ENCODE data around the gene FBXO42.
"Not testable (repeated sequence)": the region's sequence is repeated elsewhere in the genome, so short reads cannot be mapped to it uniquely, and the experiment has no call there.

Gene FBXO42

GRCh38 chr1:16248007-16248436 lies 104.3 kb downstream of the FBXO42 start:
- DNase-seq (ENCODE audit: insufficient read length, low spot score) (no peak), FAIRE-seq (no peak)
- TF ChIP-seq POU2F2 (IDR thresholded peaks at IDR 0.05; ENCODE audit: low read depth, low read length) = no peak
- TF ChIP-seq PAX5 (IDR thresholded peaks at IDR 0.05; ENCODE audit: insufficient read depth, low read length, severe bottlenecking) = no peak
- TF ChIP-seq TAF1 (IDR thresholded peaks at IDR 0.05; ENCODE audit: low read depth, low read length) = no peak
- TF ChIP-seq SPI1 (IDR thresholded peaks at IDR 0.05; ENCODE audit: low read depth, low read length) = no peak
- TF ChIP-seq POLR2AphosphoS5 (IDR thresholded peaks at IDR 0.05; ENCODE audit: low read depth, low read length) = no peak
- TF ChIP-seq POLR2A (IDR thresholded peaks at IDR 0.05; ENCODE audit: low read depth, low read length) = no peak

GRCh38 chr1:16247441-16247840 lies 104.8 kb downstream of the FBXO42 start:
- FAIRE-seq (no peak), DNase-seq (ENCODE audit: insufficient read length, low spot score) (no peak)
- TF ChIP-seq POLR2A (IDR thresholded peaks at IDR 0.05; ENCODE audit: low read depth, low read length) = no peak
- TF ChIP-seq POLR2AphosphoS5 (IDR thresholded peaks at IDR 0.05; ENCODE audit: low read depth, low read length) = no peak
- TF ChIP-seq SPI1 (IDR thresholded peaks at IDR 0.05; ENCODE audit: low read depth, low read length) = no peak
- TF ChIP-seq PAX5 (IDR thresholded peaks at IDR 0.05; ENCODE audit: insufficient read depth, low read length, severe bottlenecking) = no peak
- TF ChIP-seq POU2F2 (IDR thresholded peaks at IDR 0.05; ENCODE audit: low read depth, low read length) = no peak
- no peak for TF ChIP-seq TAF1 (IDR thresholded peaks at IDR 0.05; ENCODE audit: low read depth, low read length)

- DNase-seq (ENCODE audit: insufficient read length, low spot score) = no peak
- no peak for TF ChIP-seq SPI1 (IDR thresholded peaks at IDR 0.05; ENCODE audit: low read depth, low read length)
- TF ChIP-seq TAF1 (IDR thresholded peaks at IDR 0.05; ENCODE audit: low read depth, low read length) = no peak
- TF ChIP-seq POLR2AphosphoS5 (IDR thresholded peaks at IDR 0.05; ENCODE audit: low read depth, low read length) = no peak
- no peak for TF ChIP-seq PAX5 (IDR thresholded peaks at IDR 0.05; ENCODE audit: insufficient read depth, low read length, severe bottlenecking)
- no peak for TF ChIP-seq POLR2A (IDR thresholded peaks at IDR 0.05; ENCODE audit: low read depth, low read length)
- no peak for TF ChIP-seq POU2F2 (IDR thresholded peaks at IDR 0.05; ENCODE audit: low read depth, low read length)
- FAIRE-seq = no peak
Observed at GRCh38 chr1:16246961-16247360, 105.3 kb downstream of the FBXO42 start.

- FAIRE-seq = not testable (repeated sequence)
Observed at GRCh38 chr1:16246239-16246638, 106.0 kb downstream of the FBXO42 start.

GRCh38 chr1:16245476-16246196 lies 106.6 kb downstream of the FBXO42 start:
- TF ChIP-seq POLR2A (IDR thresholded peaks at IDR 0.05; ENCODE audit: low read depth, low read length) (no peak), SPI1 (IDR thresholded peaks at IDR 0.05; ENCODE audit: low read depth, low read length) (no peak), POLR2AphosphoS5 (IDR thresholded peaks at IDR 0.05; ENCODE audit: low read depth, low read length) (no peak), TAF1 (IDR thresholded peaks at IDR 0.05; ENCODE audit: low read depth, low read length) (no peak), PAX5 (IDR thresholded peaks at IDR 0.05; ENCODE audit: insufficient read depth, low read length, severe bottlenecking) (no peak), POU2F2 (IDR thresholded peaks at IDR 0.05; ENCODE audit: low read depth, low read length) (no peak)
- FAIRE-seq (no peak), DNase-seq (ENCODE audit: insufficient read length, low spot score) (no peak)

More at GRCh38 chr1:16246239-16246638, 106.0 kb downstream of the FBXO42 start:
- DNase-seq (ENCODE audit: insufficient read length, low spot score) = not testable (repeated sequence)

- no peak for DNase-seq (ENCODE audit: insufficient read length, low spot score)
- TF ChIP-seq PAX5 (IDR thresholded peaks at IDR 0.05; ENCODE audit: insufficient read depth, low read length, severe bottlenecking) (no peak), POLR2A (IDR thresholded peaks at IDR 0.05; ENCODE audit: low read depth, low read length) (no peak), POU2F2 (IDR thresholded peaks at IDR 0.05; ENCODE audit: low read depth, low read length) (no peak), TAF1 (IDR thresholded peaks at IDR 0.05; ENCODE audit: low read depth, low read length) (no peak), SPI1 (IDR thresholded peaks at IDR 0.05; ENCODE audit: low read depth, low read length) (no peak), POLR2AphosphoS5 (IDR thresholded peaks at IDR 0.05; ENCODE audit: low read depth, low read length) (no peak)
- FAIRE-seq = no peak
Observed at GRCh38 chr1:16244650-16245285, 107.5 kb downstream of the FBXO42 start.

- FAIRE-seq = peak; percentile 92
- TF ChIP-seq POU2F2 (IDR thresholded peaks at IDR 0.05; ENCODE audit: low read depth, low read length) (0 out of 2 replicates have a peak, but pooled peaks have one; percentile 21), POLR2AphosphoS5 (IDR thresholded peaks at IDR 0.05; ENCODE audit: low read depth, low read length) (no peak)
- peak; percentile 54 for DNase-seq (ENCODE audit: insufficient read length, low spot score)
Observed at GRCh38 chr1:16243936-16244649, 108.2 kb downstream of the FBXO42 start.

- no peak for TF ChIP-seq SPI1 (IDR thresholded peaks at IDR 0.05; ENCODE audit: low read depth, low read length)
- no peak for TF ChIP-seq POLR2A (IDR thresholded peaks at IDR 0.05; ENCODE audit: low read depth, low read length)
- no peak for DNase-seq (ENCODE audit: insufficient read length, low spot score)
- FAIRE-seq = no peak
Observed at GRCh38 chr1:16243215-16243610, 109.1 kb downstream of the FBXO42 start.

- TF ChIP-seq POLR2A (IDR thresholded peaks at IDR 0.05; ENCODE audit: low read depth, low read length) = no peak
- TF ChIP-seq POLR2AphosphoS5 (IDR thresholded peaks at IDR 0.05; ENCODE audit: low read depth, low read length) = no peak
- no peak for TF ChIP-seq TAF1 (IDR thresholded peaks at IDR 0.05; ENCODE audit: low read depth, low read length)
- TF ChIP-seq POU2F2 (IDR thresholded peaks at IDR 0.05; ENCODE audit: low read depth, low read length) = no peak
- no peak for TF ChIP-seq PAX5 (IDR thresholded peaks at IDR 0.05; ENCODE audit: insufficient read depth, low read length, severe bottlenecking)
- no peak for TF ChIP-seq SPI1 (IDR thresholded peaks at IDR 0.05; ENCODE audit: low read depth, low read length)
- FAIRE-seq = no peak
- DNase-seq (ENCODE audit: insufficient read length, low spot score) = no peak
Observed at GRCh38 chr1:16242556-16243214, 109.6 kb downstream of the FBXO42 start.
